H9 (cell line): ENCODE results near the gene WDR38. TPM values are rescaled to one million over a fixed set of nuclear protein-coding genes. Genes with fewer than 3 reads are reported as not detected.
A peak's percentile ranks its signal among the peaks of the same experiment; 100 is the strongest.

Source experiments
- DNase-seq: peaks from one replicate; pipeline ENCODE4 v3.0.0-alpha.2; 2017
- H2AFZ ChIP-seq: one replicate; pipeline ENCODE4 v1.6.1; 2013; ENCODE audit warnings: mild to moderate bottlenecking, low read length, control low read depth, moderate library complexity
- H2AK5ac ChIP-seq: 2 replicates; pipeline ENCODE4 v1.6.1; 2013; ENCODE audit warnings: low read length, control low read depth, mixed read lengths; ENCODE audit not compliant: insufficient read length
- H2BK120ac ChIP-seq: one replicate; pipeline ENCODE4 v1.6.1; 2013; ENCODE audit warnings: low read depth, mild to moderate bottlenecking, low read length, control low read depth, inconsistent platforms; ENCODE audit not compliant: poor library complexity, severe bottlenecking
- H2BK12ac ChIP-seq: 2 replicates; pipeline ENCODE4 v1.6.1; 2013; ENCODE audit warnings: low read length, control low read depth, mixed read lengths, low read depth; ENCODE audit not compliant: insufficient read length
- H2BK15ac ChIP-seq: 2 replicates; pipeline ENCODE4 v1.6.1; 2013; ENCODE audit warnings: low read depth, low read length, control low read depth
- H2BK20ac ChIP-seq: one replicate; pipeline ENCODE4 v1.6.1; 2013; ENCODE audit warnings: low read depth, mild to moderate bottlenecking, low read length, control low read depth, inconsistent platforms; ENCODE audit not compliant: poor library complexity, severe bottlenecking
- H2BK5ac ChIP-seq: 2 replicates; pipeline ENCODE4 v1.6.1; 2013; ENCODE audit warnings: low read length, control low read depth, mixed read lengths; ENCODE audit not compliant: insufficient read length
- H3K14ac ChIP-seq: 2 replicates; pipeline ENCODE4 v1.6.1; 2013; ENCODE audit warnings: low read length, control low read depth; ENCODE audit not compliant: insufficient read depth
- H3K18ac ChIP-seq: 2 replicates; pipeline ENCODE4 v1.6.1; 2013; ENCODE audit warnings: low read depth, mild to moderate bottlenecking, mixed read lengths, low read length, control low read depth; ENCODE audit not compliant: insufficient read length
- H3K23ac ChIP-seq: 2 replicates; pipeline ENCODE4 v1.6.1; 2013; ENCODE audit warnings: low read length, control low read depth, mixed read lengths, low read depth; ENCODE audit not compliant: insufficient read length
- H3K23me2 ChIP-seq: 2 replicates; pipeline ENCODE4 v1.6.1; 2013; ENCODE audit warnings: low read depth, mild to moderate bottlenecking, mixed read lengths, low read length, control low read depth; ENCODE audit not compliant: insufficient read length, poor library complexity, severe bottlenecking
- H3K27ac ChIP-seq: 2 replicates; pipeline ENCODE4 v1.5.1; 2013; ENCODE audit warnings: low read length, control low read depth, mixed read lengths, low read depth; ENCODE audit not compliant: insufficient read length
- H3K27me3 ChIP-seq: 2 replicates; pipeline ENCODE4 v1.6.1; 2013; ENCODE audit warnings: low read length, control low read depth, inconsistent platforms; ENCODE audit not compliant: insufficient read depth
- H3K4ac ChIP-seq: 2 replicates; pipeline ENCODE4 v1.6.1; 2013; ENCODE audit warnings: low read depth, mild to moderate bottlenecking, control low read depth, inconsistent platforms, low read length, moderate library complexity
- H3K4me1 ChIP-seq: 2 replicates; pipeline ENCODE4 v1.6.1; 2013; ENCODE audit warnings: low read length, control low read depth, inconsistent platforms; ENCODE audit not compliant: insufficient read depth
- H3K4me2 ChIP-seq: 2 replicates; pipeline ENCODE4 v1.6.1; 2013; ENCODE audit warnings: low read length, control low read depth, mixed read lengths; ENCODE audit not compliant: insufficient read length, insufficient read depth
- H3K56ac ChIP-seq: 2 replicates; pipeline ENCODE4 v1.6.1; 2013; ENCODE audit warnings: low read depth, mild to moderate bottlenecking, mixed read lengths, low read length, control low read depth; ENCODE audit not compliant: insufficient read length
- H3K79me1 ChIP-seq: 2 replicates; pipeline ENCODE4 v1.6.1; 2013; ENCODE audit warnings: low read depth, mild to moderate bottlenecking, moderate library complexity, low read length, control low read depth, inconsistent platforms; ENCODE audit not compliant: insufficient read depth, poor library complexity, severe bottlenecking
- H3K79me2 ChIP-seq: 2 replicates; pipeline ENCODE4 v1.6.1; 2013; ENCODE audit warnings: low read length, control low read depth, inconsistent platforms; ENCODE audit not compliant: insufficient read depth
- H3K9ac ChIP-seq: 2 replicates; pipeline ENCODE4 v1.6.1; 2013; ENCODE audit warnings: low read length, control low read depth, mixed read lengths; ENCODE audit not compliant: insufficient read length; ENCODE audit errors: extremely low read depth
- H3K9me3 ChIP-seq: one replicate; pipeline ENCODE4 v1.6.1; 2013; ENCODE audit warnings: low read depth, low read length, inconsistent platforms; ENCODE audit not compliant: control insufficient read depth
- H3T11ph ChIP-seq: one replicate; pipeline ENCODE4 v1.6.1; 2013; ENCODE audit warnings: mild to moderate bottlenecking, low read length, control low read depth, inconsistent platforms
- H4K20me1 ChIP-seq: one replicate; pipeline ENCODE4 v1.6.1; 2013; ENCODE audit not compliant: control insufficient read depth, insufficient read length, insufficient read depth
- H4K5ac ChIP-seq: 2 replicates; pipeline ENCODE4 v1.6.1; 2013; ENCODE audit warnings: low read depth, mild to moderate bottlenecking, mixed read lengths, low read length, control low read depth; ENCODE audit not compliant: insufficient read length
- H4K8ac ChIP-seq: replicated peaks from 2 replicates; pipeline ENCODE4 v1.6.1; 2013; ENCODE audit warnings: low read length, control low read depth, mixed read lengths, low read depth; ENCODE audit not compliant: insufficient read length
- H4K91ac ChIP-seq: 2 replicates; pipeline ENCODE4 v1.6.1; 2013; ENCODE audit warnings: low read depth, mild to moderate bottlenecking, moderate library complexity, mixed read lengths, low read length, control low read depth; ENCODE audit not compliant: insufficient read length
- H3K27ac Mint-ChIP-seq, 3 experiments: 2 replicates in 2 of 3; 3 replicates in 1 of 3; pipeline ENCODE4 v1.8.0; 2020 to 2021; ENCODE audit warnings: mixed read lengths in 3 of 3, mild to moderate bottlenecking in 1 of 3, moderate library complexity in 1 of 3
- H3K27me3 Mint-ChIP-seq: 2 replicates; pipeline ENCODE4 v1.8.0; 2021; ENCODE audit warnings: low read depth, mild to moderate bottlenecking, moderate library complexity, mixed read lengths
- H3K36me3 Mint-ChIP-seq, 3 experiments: 2 replicates in 2 of 3; 3 replicates in 1 of 3; pipeline ENCODE4 v1.8.0; 2020 to 2021; ENCODE audit warnings: low read depth in 3 of 3, mixed read lengths in 3 of 3; ENCODE audit not compliant: insufficient read depth in 1 of 3
- H3K4me1 Mint-ChIP-seq, 2 experiments: 2 replicates each; pipeline ENCODE4 v1.8.0; 2020; ENCODE audit warnings: mixed read lengths in 2 of 2
- H3K4me3 Mint-ChIP-seq, 2 experiments: 2 replicates in 1 of 2; 3 replicates in 1 of 2; pipeline ENCODE4 v1.8.0; 2020 to 2021; ENCODE audit warnings: mild to moderate bottlenecking in 2 of 2, mixed read lengths in 2 of 2, moderate library complexity in 1 of 2
- H3K9me3 Mint-ChIP-seq, 2 experiments: 2 replicates in 1 of 2; 3 replicates in 1 of 2; pipeline ENCODE4 v1.8.0; 2020; ENCODE audit warnings: mild to moderate bottlenecking in 2 of 2, mixed read lengths in 2 of 2, moderate library complexity in 1 of 2
- CTCF ChIP-seq: fragments of 200-600 bp; sonication (generic); conservative IDR thresholded peaks from 3 replicates; pipeline ENCODE4 v1.8.0; 2021; ENCODE audit warnings: antibody characterized with exemption, mild to moderate bottlenecking
- WGBS: extraction: QIAGEN DNeasy Blood & Tissue Kit; methylation state at CpG from one replicate; pipeline ENCODE4 v1.1.7; 2013; ENCODE audit warnings: missing lambda C conversion rate, low lambda C conversion rate, mixed read lengths; ENCODE audit not compliant: insufficient read length; ENCODE audit errors: extremely low coverage; 5-methylcytosine and 5-hydroxymethylcytosine counted together
- total RNA-seq: library from RNA; stranded (reverse); gene quantifications from 2 replicates; pipeline ENCODE4 v1.2.1, GENCODE V29; 2021

The WDR38 gene
- total RNA-seq, 1 experiment from 2014 or later = not detected

GRCh38 chr9:124809741-124810500, 43.3 kb upstream of the WDR38 start:
- no peak overlapping the region for H3K9ac ChIP-seq
- no peak overlapping the region for H2AK5ac ChIP-seq
- H3K27ac ChIP-seq = no peak overlapping the region
- H2BK12ac ChIP-seq = no peak overlapping the region
- H4K8ac ChIP-seq = no peak overlapping the region
- DNase-seq = no peak
- H3K79me1 ChIP-seq = no peaks in the 10 kb centered on the region
- no peak overlapping the region for H2BK120ac ChIP-seq
- H3K23ac ChIP-seq = no peak overlapping the region
- H3T11ph ChIP-seq = no peak overlapping the region
- H3K4me1 ChIP-seq = peaks cover 3% of the 10 kb centered on the region; the same call in 1 of the 2 replicates
- no peak overlapping the region for H3K18ac ChIP-seq
- no peak for TF ChIP-seq CTCF
- H3K36me3 Mint-ChIP-seq = no peaks in the 10 kb centered on the region; a peak in 1 of 7 replicates
- H3K14ac ChIP-seq = no peak overlapping the region
- no peak overlapping the region for H3K4me3 Mint-ChIP-seq
- H2BK20ac ChIP-seq = no peak overlapping the region
- no peak overlapping the region for H3K4me2 ChIP-seq
- H4K20me1 ChIP-seq = no peaks in the 10 kb centered on the region
- H3K79me2 ChIP-seq = no peaks in the 10 kb centered on the region
- no peaks in the 10 kb centered on the region for H3K27me3 Mint-ChIP-seq
- no peaks in the 10 kb centered on the region for H3K9me3 Mint-ChIP-seq
- H2BK15ac ChIP-seq = no peak overlapping the region
- no peaks in the 10 kb centered on the region for H3K23me2 ChIP-seq
- no peak overlapping the region for H3K4ac ChIP-seq
- H2AFZ ChIP-seq = no peak overlapping the region
- H4K91ac ChIP-seq = no peak overlapping the region
- peaks cover 37 to 47% of the 10 kb centered on the region in 2 experiments for H3K4me1 Mint-ChIP-seq
- no peaks in the 10 kb centered on the region for H3K9me3 ChIP-seq
- WGBS = no CpG with 5 or more reads among the region's 60 CpGs
- no peaks in the 10 kb centered on the region for H3K27me3 ChIP-seq
- H2BK5ac ChIP-seq = no peak overlapping the region
- H4K5ac ChIP-seq = no peak overlapping the region
- no peak overlapping the region for H3K56ac ChIP-seq
- H3K27ac Mint-ChIP-seq = peak overlapping the region in 1 of 3 experiments; percentile 72; a peak in 2 of 7 replicates
